Measurements from ENCODE around the gene FAM120B.

Gene FAM120B

DNA sequence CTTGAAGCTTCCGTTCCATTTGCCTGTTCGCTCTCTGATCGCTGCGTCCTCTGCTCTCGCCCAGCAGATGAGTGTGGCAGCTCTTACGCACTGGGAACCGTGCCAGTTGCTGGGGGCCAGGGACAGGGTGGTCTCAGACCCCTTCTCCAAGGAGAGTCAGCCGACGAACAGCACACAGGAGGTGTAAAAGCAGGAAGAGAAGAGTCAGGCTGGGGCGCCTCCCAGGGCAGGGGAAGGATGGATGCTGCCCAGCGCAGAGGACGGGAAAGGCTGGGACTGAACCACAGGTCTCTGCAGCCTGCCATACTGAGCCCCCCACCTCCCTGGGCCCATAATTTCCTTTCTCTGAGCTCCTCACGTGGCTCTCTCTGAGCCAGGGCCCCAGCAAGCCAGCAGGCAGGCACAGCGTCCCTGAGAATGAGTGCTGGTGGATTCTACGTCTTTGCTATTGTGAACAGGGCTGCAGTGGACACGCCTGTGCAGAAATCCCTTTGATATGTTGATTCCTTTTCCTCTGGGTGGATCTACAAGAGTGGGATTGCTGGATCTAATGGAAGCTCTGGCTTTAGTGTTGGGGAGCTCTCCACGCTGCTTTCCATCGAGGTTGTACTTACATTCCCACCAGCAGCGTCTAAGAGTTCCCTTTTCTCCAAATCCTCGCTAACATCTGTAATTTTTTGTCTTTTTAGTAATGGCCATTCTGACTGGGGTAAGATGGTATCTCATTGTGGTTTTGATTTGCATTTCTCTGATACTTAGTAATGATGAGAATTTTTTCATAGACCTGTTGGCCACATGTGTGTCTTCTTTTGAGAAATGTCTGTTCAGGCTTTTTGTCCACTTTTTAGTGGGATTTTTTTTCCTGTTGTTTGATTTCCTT, 142.4 kb downstream of the FAM120B start:
- DNase-seq = no peak

- DNase-seq = no peak
Measured at GRCh38 chr6:170449835-170450753, 143.5 kb downstream of the FAM120B start.

- DNase-seq = no peak
Measured at GRCh38 chr6:170450916-170451761, 144.6 kb downstream of the FAM120B start.

DNA sequence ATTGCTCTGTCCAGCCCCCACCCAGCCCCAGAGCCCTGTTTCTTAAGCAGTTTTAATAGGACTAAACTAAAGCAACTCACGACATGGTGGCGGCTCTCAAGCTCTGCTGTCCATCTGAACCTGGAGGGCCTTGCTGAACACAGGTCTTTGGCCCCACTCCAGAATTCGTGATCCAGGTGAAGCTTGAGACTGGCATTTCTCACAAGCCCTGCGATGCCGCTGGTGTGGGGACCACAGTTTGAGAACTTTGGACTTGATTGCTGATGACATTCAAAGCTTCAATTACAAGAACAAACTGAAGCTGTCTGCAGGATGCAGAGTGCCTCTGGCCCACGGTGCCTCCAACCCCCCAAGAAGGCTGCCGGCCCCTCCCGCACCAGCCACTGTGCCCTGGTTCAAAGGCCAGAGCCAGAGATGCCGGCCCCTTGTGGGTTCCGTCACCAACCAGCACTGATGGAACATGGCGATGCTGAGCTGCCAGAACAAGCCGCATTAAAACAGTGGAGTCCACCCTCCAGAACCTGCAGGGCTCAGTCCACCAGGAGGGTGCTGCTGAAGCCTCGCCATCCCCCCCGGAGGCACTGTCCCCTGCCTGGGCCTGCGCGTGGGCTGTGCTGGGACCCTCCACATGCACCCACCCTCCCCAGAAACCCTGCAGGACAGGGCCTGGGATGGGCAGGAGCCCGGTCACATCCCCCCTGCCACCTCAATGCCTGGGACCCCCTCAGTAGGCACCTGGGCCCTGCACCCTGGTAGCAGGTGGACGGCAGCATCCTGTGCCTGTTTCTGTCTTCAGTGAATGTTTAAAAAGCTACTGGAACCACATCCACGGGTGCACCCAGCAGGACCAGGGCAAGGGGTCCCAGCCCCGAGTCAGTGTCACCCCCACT, 145.4 kb downstream of the FAM120B start:
- no peak for DNase-seq

DNA sequence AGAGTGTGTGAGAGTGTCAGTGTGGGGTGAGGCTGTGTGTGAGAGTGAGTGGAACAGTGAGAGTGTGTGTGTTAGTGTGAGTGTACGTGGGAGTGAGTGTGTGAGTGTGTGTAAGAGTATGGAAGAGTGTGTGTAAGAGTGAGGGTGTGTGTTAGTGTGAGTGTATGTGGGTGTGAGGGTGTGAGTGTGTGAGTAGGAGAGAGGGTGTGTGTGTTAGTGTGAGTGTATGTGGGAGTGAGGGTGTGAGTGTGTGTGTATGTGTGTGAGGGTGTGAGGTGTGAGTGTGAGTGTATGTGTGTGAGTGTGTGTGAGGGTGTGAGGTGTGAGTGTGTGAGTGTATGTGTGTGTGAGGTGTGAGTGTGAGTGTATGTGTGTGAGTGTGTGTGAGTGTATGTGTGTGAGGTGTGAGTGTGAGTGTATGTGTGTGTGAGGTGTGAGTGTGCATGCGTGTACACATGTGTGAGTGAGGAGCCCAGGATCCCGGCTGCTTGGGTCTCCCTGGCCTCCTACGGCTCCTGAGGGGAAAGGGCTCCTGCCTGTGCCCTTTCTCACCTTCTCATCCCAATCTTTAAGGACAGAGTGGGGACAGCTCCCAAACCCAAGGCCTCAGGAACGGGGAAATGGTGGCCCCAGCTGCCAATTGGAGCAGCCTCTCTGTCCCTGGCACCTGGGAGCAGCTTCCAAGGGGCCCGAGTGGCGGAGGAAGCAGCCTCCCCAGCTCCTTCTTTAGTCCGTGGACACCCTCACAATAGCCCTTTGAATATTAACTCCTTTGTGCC, 146.4 kb downstream of the FAM120B start:
- no peak for DNase-seq

DNA sequence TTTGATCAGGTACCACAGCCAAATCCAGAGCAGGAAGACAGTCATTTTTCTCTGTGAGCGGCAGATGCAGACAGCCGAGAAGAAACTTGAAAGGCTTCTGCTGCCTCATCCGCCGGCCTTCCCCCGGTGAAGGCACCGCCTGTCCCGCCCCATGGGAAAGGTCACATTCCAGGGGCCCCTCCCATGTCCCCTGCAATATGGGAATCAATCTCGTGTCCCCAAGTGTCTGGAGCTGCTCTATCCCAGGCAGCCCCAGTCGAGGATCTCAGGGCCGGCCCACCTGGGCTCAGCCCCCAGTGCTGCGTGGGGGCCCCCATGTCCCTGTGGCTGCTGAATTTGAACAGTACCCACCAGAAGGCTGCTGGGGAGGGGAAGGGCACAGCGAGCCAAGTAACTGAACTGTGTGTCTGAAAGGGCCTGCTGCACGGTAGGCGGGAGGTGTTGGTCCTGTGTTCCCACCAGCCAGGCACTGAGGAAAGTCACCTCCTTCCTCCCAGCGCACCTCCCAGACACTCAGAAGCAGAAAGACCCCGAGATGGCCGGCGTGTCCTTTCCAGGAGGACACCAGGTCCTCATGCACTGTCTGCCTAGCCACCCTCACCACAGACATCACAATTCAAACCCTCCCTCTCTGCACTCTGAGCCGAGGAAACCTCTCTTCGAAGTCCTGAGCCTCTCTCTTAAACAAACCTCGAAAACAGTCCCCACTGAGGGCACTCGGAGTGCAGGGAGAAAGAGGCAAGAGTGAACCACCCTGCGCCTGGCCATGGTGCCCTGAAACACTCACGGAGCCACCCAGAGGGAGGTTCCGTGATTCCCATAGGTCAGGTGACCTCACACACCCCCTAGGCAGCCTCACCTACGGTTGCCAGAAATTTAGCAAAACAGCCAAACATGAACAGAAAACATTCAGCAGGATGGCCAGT, 147.3 kb downstream of the FAM120B start:
- DNase-seq = no peak

GRCh38 chr6:170454512-170455285, 148.1 kb downstream of the FAM120B start:
- peak; percentile 31 to 85 for DNase-seq

- DNase-seq = no peak
Measured at GRCh38 chr6:170455335-170455979, 148.9 kb downstream of the FAM120B start.

DNA sequence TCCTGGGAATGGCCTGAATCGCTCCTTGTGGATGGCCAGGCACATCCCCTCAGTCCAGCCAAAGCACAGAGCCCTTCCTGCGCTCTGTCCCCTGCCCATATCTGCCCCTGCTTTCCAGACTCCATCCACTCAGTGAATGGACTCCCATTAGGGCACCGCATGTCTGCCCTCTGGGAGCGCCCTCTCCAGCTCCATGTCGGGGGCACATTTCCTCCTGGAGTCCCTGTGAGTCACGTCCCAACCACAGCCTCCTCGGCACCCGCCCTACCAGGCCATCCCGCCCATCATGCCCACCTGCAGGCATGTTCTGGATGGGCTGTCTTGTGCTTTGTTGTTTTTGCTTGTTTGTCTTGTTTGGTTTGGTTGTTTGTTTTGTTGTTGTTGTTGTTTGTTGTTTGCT, 149.8 kb downstream of the FAM120B start:
- DNase-seq = no peak

All from NCI-H187 (cell line).